K562 (cell line): Measurements from ENCODE around the gene TENM4. TPM values are rescaled to one million over a fixed set of nuclear protein-coding genes. Genes with fewer than 3 reads are reported as not detected.

Experiments used
- ATAC-seq: fragments of 200-7000 bp; cut with Tn5 transposase; 3 replicates; pipeline ENCODE4 v1.9.1; 2020; ENCODE audit warnings: moderate library complexity
- BruUV-seq: library from RNA; stranded (reverse); fragments of 400-500 nt; replicated peaks from 2 replicates; lab custom pipeline; 2021; lab: Mats Ljungman, UMichigan
- CTCF ChIA-PET: fragments of 300-600 bp; formaldehyde crosslinking; extraction: SDS; loops from one replicate; lab custom pipeline; 2021; ENCODE audit warnings: low intra/inter-chr PET ratio; lab: Yijun Ruan, JAX
- POLR2A ChIA-PET: fragments of 300-600, 350-650 bp; sonication (Branson Sonifier 250); formaldehyde crosslinking; extraction: SDS; loops from one replicate; lab custom pipeline; 2021; ENCODE audit warnings: antibody characterized with exemption, inconsistent platforms; lab: Yijun Ruan, JAX
- DNase-seq, 4 experiments: peaks; one replicate each; pipeline versions ENCODE4 v3.0.0 to v3.0.0-alpha.2; 2011 to 2018; ENCODE audit warnings: low spot score in 3 of 4, mixed read lengths in 3 of 4; ENCODE audit errors: extremely low read depth in 1 of 4
- FAIRE-seq: peaks from 2 replicates; lab custom pipeline; 2011; peaks lifted over from hg19 to GRCh38; lab: Jason Lieb, UNC
- H2AFZ ChIP-seq: 2 replicates; pipeline ENCODE4 v1.6.0; 2011; ENCODE audit warnings: low read depth, low read length, control low read depth, inconsistent platforms
- H3K27ac ChIP-seq: fragments of 200-600 bp; 3 replicates; pipeline ENCODE4 v1.8.0; 2011; ENCODE audit warnings: low read depth, mild to moderate bottlenecking, control low read depth, inconsistent platforms, low read length, moderate library complexity, mixed read lengths; ENCODE audit errors: extremely low read depth
- H3K27me3 ChIP-seq, 2 experiments: fragments of 300-600 bp in 1 of 2; 2 replicates in 1 of 2; 3 replicates in 1 of 2; pipeline versions ENCODE4 v1.6.0 to v1.8.0; 2011; ENCODE audit warnings: inconsistent platforms in 2 of 2, low read length in 2 of 2, mild to moderate bottlenecking in 1 of 2, mixed read lengths in 1 of 2, moderate library complexity in 1 of 2; ENCODE audit not compliant: control insufficient read depth in 2 of 2, insufficient read depth in 2 of 2
- H3K36me3 ChIP-seq: fragments of 300-600 bp; 3 replicates; pipeline ENCODE4 v1.8.0; 2011; ENCODE audit warnings: mild to moderate bottlenecking, low read length, inconsistent platforms; ENCODE audit not compliant: control insufficient read depth, insufficient read depth
- H3K4me1 ChIP-seq, 2 experiments: fragments of 200-600 bp in 1 of 2; replicated peaks in 1 of 2; 2 replicates in 1 of 2; 3 replicates in 1 of 2; pipeline versions ENCODE4 v1.5.1 to v1.8.0; 2011; ENCODE audit warnings: inconsistent platforms in 2 of 2, low read length in 2 of 2, mild to moderate bottlenecking in 1 of 2, mixed read lengths in 1 of 2, moderate library complexity in 1 of 2; ENCODE audit not compliant: control insufficient read depth in 2 of 2, insufficient read depth in 2 of 2
- H3K4me2 ChIP-seq: 2 replicates; pipeline ENCODE4 v1.6.1; 2011; ENCODE audit warnings: low read length, control low read depth, inconsistent platforms, mixed read lengths; ENCODE audit not compliant: insufficient read depth
- H3K4me3 ChIP-seq: fragments of 200-600 bp; sonication (generic), shearing (Covaris generic); 2 replicates; pipeline ENCODE4 v1.5.1; 2016; ENCODE audit warnings: control low read depth, inconsistent platforms
- H3K79me2 ChIP-seq: fragments of 200-600 bp; 3 replicates; pipeline ENCODE4 v1.8.0; 2011; ENCODE audit warnings: low read length, inconsistent platforms; ENCODE audit not compliant: control insufficient read depth, insufficient read depth
- H3K9ac ChIP-seq, 2 experiments: 2 replicates each; pipeline versions ENCODE4 v1.6.0 to v1.6.1; 2011; ENCODE audit warnings: low read depth in 2 of 2, low read length in 2 of 2, control low read depth in 1 of 2, inconsistent platforms in 1 of 2, mild to moderate bottlenecking in 1 of 2, mixed read lengths in 1 of 2; ENCODE audit not compliant: insufficient read depth in 1 of 2
- H3K9me1 ChIP-seq: one replicate; pipeline ENCODE4 v1.6.0; 2011; ENCODE audit warnings: inconsistent platforms, mild to moderate bottlenecking, low read length, moderate library complexity; ENCODE audit not compliant: control insufficient read depth, insufficient read depth
- H3K9me3 ChIP-seq: replicated peaks from 2 replicates; pipeline ENCODE4 v1.5.1; 2011; ENCODE audit warnings: low read depth, low read length, inconsistent platforms; ENCODE audit not compliant: control insufficient read depth, insufficient read depth
- H4K20me1 ChIP-seq: replicated peaks from 2 replicates; pipeline ENCODE4 v1.6.1; 2011; ENCODE audit warnings: low read length, inconsistent platforms, mixed read lengths; ENCODE audit not compliant: control insufficient read depth, insufficient read depth
- BMI1 ChIP-seq: fragments of 150-350 bp; IDR thresholded peaks from 2 replicates; pipeline ENCODE4 v1.6.1; 2014; ENCODE audit warnings: low read length
- CREB5 ChIP-seq: fragments of 250-450 bp; sonication (Bioruptor Pico); IDR thresholded peaks from 2 replicates; pipeline ENCODE4 v1.5.0; 2020; ENCODE audit warnings: mild to moderate bottlenecking
- FIP1L1 ChIP-seq: fragments of 200-400 bp; formaldehyde crosslinking; IDR thresholded peaks from 2 replicates; pipeline ENCODE4 v1.6.1; 2018; ENCODE audit warnings: mild to moderate bottlenecking, low read depth, low read length; ENCODE audit not compliant: poor library complexity, severe bottlenecking
- NBN ChIP-seq: fragments of 450-650 bp; IDR thresholded peaks from 2 replicates; pipeline ENCODE4 v1.6.1; 2016; ENCODE audit warnings: low read depth, mild to moderate bottlenecking
- NEUROD1 ChIP-seq: fragments of 150-350 bp; IDR thresholded peaks from 2 replicates; pipeline ENCODE4 v1.6.1; 2014; ENCODE audit warnings: borderline replicate concordance, low read length, low read depth; ENCODE audit not compliant: partially characterized antibody
- PHTF2 ChIP-seq: fragments of 250-450 bp; sonication (Bioruptor Pico); IDR thresholded peaks from 2 replicates; pipeline ENCODE4 v1.5.0; 2021; ENCODE audit warnings: mild to moderate bottlenecking
- SMARCC2 ChIP-seq: fragments of 450-650 bp; IDR thresholded peaks from 2 replicates; pipeline ENCODE4 v1.6.1; 2017; ENCODE audit warnings: antibody characterized with exemption, moderate library complexity, mild to moderate bottlenecking, low read depth
- SRF ChIP-seq, 2 experiments: fragments of 250-450, 450-650 bp in 1 of 2; sonication (Bioruptor Pico) in 1 of 2; sonication (generic) in 1 of 2; formaldehyde crosslinking; IDR thresholded peaks; 2 replicates each; pipeline versions ENCODE4 v1.5.0 to v1.5.1; 2020 to 2022; ENCODE audit warnings: mild to moderate bottlenecking in 1 of 2, missing genetic modification reagents in 1 of 2
- SRSF9 ChIP-seq: fragments of 200-400 bp; formaldehyde crosslinking; IDR thresholded peaks from 2 replicates; pipeline ENCODE4 v1.6.1; 2017; ENCODE audit warnings: low read depth, low read length, borderline replicate concordance
- TFE3 ChIP-seq: fragments of 450-650 bp; formaldehyde crosslinking; IDR thresholded peaks from 2 replicates; pipeline ENCODE4 v1.4.0; 2020; ENCODE audit warnings: mild to moderate bottlenecking, mixed read lengths
- ZNF253 ChIP-seq: fragments of 250-450 bp; sonication (Bioruptor Pico); conservative IDR thresholded peaks from 2 replicates; pipeline ENCODE4 v1.6.1; 2021; ENCODE audit warnings: mild to moderate bottlenecking
- ZNF445 ChIP-seq: fragments of 250-450 bp; sonication (Bioruptor Pico); IDR thresholded peaks from 2 replicates; pipeline ENCODE4 v1.4.0; 2020; ENCODE audit warnings: low read depth, mild to moderate bottlenecking, moderate library complexity
- ZNF766 ChIP-seq: fragments of 200-800 bp; sonication (Bioruptor generic); conservative IDR thresholded peaks from 2 replicates; pipeline ENCODE4 v1.6.1; 2016; ENCODE audit warnings: missing genetic modification characterization, missing compliant biosample characterization
- WGBS: fragments of 100-300 bp; shearing (Covaris generic); methylation state at CpG from one replicate; pipeline ENCODE4 v1.1.6; 2016; ENCODE audit warnings: low coverage, mixed read lengths; ENCODE audit not compliant: insufficient coverage; ENCODE audit errors: missing lambda C conversion rate; 5-methylcytosine and 5-hydroxymethylcytosine counted together
- in situ Hi-C: fragments of 300-500 bp; cut with MboI; formaldehyde crosslinking; loops from 4 replicates; pipeline ENCODE4 v1.15.0; 2018; ENCODE audit warnings: inconsistent platforms, mixed read lengths
- intact Hi-C: fragments of 100-400 bp; cut with micrococcal nuclease; formaldehyde crosslinking; loops from 2 replicates; pipeline ENCODE4 v1.14.2; 2022
- polyA plus RNA-seq, 8 experiments: library from polyadenylated mRNA; depleted of rRNA in 4 of 8; stranded (reverse) in 5 of 8; unstranded in 3 of 8; fragments of >200 nt; fragmentation: Nextera tagmentation in 2 of 8; fragmentation: Illumina TruSeq in 1 of 8; extraction: Ambion mirVana in 2 of 8; extraction: Trizol in 1 of 8; gene quantifications; 2 replicates each; pipeline versions ENCODE4 v1.2.1 to v1.2.3, GENCODE V29; 2011 to 2014; ENCODE audit warnings: inconsistent platforms in 1 of 8, missing spikeins in 1 of 8
- total RNA-seq, 7 experiments: library from RNA; depleted of rRNA in 6 of 7; stranded (reverse); fragments of >200 nt in 6 of 7; fragmentation: Illumina TruSeq in 2 of 7; extraction: Trizol in 2 of 7; gene quantifications; 2 replicates each; pipeline versions ENCODE4 v1.2.1 to v1.2.3, GENCODE V29; 2011 to 2021; ENCODE audit warnings: low replicate concordance in 1 of 7
- TF ChIP-seq, protein P1 (sequence below): fragments of 450-650 bp; conservative IDR thresholded peaks from 2 replicates; pipeline ENCODE4 v1.6.1; 2016; ENCODE audit warnings: missing genetic modification characterization, low read depth, mild to moderate bottlenecking, control low read depth, missing compliant biosample characterization
- TF ChIP-seq, protein P2 (sequence below): fragments of 450-650 bp; formaldehyde crosslinking; IDR thresholded peaks from 2 replicates; pipeline ENCODE4 v1.4.0; 2020; ENCODE audit warnings: mild to moderate bottlenecking, moderate library complexity
- TF ChIP-seq, protein P3 (sequence below): fragments of 450-650 bp; formaldehyde crosslinking; IDR thresholded peaks from 2 replicates; pipeline ENCODE4 v1.4.0; 2020; ENCODE audit warnings: mild to moderate bottlenecking

The TENM4 gene
- total and polyA plus RNA-seq, 9 of the 15 experiments (the other 6 are each of a cell fraction or from before 2014, with no cell fraction given) = 0.16 TPM; not detected in 8

DNA sequence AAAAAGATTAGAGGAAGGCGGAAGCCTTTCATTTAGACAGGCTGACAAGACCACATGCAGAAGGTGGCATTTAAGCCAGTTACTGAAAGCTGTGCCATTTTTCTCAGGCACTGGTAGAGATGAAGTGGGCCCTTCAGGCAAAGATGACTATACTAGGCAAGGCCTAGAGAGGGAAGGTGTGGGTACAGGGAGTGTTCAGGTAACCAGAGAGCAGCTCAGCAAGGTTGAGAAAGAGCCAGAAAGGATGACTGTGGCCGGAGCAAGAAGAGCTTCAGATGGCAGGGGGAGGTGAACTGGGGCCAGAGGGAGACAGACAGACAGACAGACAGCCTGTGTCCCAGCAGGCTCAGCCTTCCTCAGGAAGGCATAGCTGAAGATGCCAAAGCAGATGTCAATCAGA lies 778.0 kb downstream of the TENM4 start:
- in situ Hi-C loops (no loop called here), intact Hi-C loops (no loop called here)
- no peaks in the 10 kb centered on the region for H3K36me3 ChIP-seq
- FAIRE-seq (no peak), DNase-seq (no peak), ATAC-seq (no peak)
- WGBS = 5% methylated on average over 2 of the region's 2 CpGs
- H3K4me1 ChIP-seq = peaks cover 0 to 7% of the 10 kb centered on the region in 2 experiments; a peak in 2 of 5 replicates
- ChIA-PET POLR2A (interaction anchor here (1.0 kb wide), 1 partner anchor 10 kb away, joined by 3 read pairs; no protein-coding TSS in a partner anchor), CTCF (no interaction called here)
- no peaks in the 10 kb centered on the region for H4K20me1 ChIP-seq
- peaks cover 5 to 26% of the 10 kb centered on the region in 2 experiments; a peak in 3 of 5 replicates for H3K27me3 ChIP-seq
- H2AFZ ChIP-seq = no peak overlapping the region
- no peak overlapping the region for H3K4me2 ChIP-seq
- BruUV-seq = no TSS peak
- no peak overlapping the region for H3K9ac ChIP-seq
- H3K9me1 ChIP-seq = no peaks in the 10 kb centered on the region
- H3K27ac ChIP-seq = no peak overlapping the region
- H3K4me3 ChIP-seq = no peak overlapping the region
- no peaks in the 10 kb centered on the region for H3K79me2 ChIP-seq
- H3K9me3 ChIP-seq = no peaks in the 10 kb centered on the region
- TF ChIP-seq NBN (no peak), BMI1 (no peak), CREB5 (CRISPR knock-in tag) (no peak), ZNF445 (no peak), FIP1L1 (no peak), PHTF2 (CRISPR knock-in tag) (no peak), ZNF766 (no peak), SRF (CRISPR knock-in tag; IDR thresholded peaks at IDR 0.05) (no peak), NEUROD1 (no peak), TFE3 (CRISPR knock-in tag) (no peak), ZNF253 (CRISPR knock-in tag) (no peak), SMARCC2 (no peak), SRSF9 (no peak)
- TF ChIP-seq, protein P1, sequence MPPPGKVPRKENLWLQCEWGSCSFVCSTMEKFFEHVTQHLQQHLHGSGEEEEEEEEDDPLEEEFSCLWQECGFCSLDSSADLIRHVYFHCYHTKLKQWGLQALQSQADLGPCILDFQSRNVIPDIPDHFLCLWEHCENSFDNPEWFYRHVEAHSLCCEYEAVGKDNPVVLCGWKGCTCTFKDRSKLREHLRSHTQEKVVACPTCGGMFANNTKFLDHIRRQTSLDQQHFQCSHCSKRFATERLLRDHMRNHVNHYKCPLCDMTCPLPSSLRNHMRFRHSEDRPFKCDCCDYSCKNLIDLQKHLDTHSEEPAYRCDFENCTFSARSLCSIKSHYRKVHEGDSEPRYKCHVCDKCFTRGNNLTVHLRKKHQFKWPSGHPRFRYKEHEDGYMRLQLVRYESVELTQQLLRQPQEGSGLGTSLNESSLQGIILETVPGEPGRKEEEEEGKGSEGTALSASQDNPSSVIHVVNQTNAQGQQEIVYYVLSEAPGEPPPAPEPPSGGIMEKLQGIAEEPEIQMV = no peak
- TF ChIP-seq, protein P2, sequence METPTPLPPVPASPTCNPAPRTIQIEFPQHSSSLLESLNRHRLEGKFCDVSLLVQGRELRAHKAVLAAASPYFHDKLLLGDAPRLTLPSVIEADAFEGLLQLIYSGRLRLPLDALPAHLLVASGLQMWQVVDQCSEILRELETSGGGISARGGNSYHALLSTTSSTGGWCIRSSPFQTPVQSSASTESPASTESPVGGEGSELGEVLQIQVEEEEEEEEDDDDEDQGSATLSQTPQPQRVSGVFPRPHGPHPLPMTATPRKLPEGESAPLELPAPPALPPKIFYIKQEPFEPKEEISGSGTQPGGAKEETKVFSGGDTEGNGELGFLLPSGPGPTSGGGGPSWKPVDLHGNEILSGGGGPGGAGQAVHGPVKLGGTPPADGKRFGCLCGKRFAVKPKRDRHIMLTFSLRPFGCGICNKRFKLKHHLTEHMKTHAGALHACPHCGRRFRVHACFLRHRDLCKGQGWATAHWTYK (CRISPR knock-in tag) = no peak
- TF ChIP-seq, protein P3, sequence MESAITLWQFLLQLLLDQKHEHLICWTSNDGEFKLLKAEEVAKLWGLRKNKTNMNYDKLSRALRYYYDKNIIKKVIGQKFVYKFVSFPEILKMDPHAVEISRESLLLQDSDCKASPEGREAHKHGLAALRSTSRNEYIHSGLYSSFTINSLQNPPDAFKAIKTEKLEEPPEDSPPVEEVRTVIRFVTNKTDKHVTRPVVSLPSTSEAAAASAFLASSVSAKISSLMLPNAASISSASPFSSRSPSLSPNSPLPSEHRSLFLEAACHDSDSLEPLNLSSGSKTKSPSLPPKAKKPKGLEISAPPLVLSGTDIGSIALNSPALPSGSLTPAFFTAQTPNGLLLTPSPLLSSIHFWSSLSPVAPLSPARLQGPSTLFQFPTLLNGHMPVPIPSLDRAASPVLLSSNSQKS = no peak
